B cell (primary cell): ENCODE results near the gene VANGL2. TPM values are rescaled to one million over a fixed set of nuclear protein-coding genes. Genes with fewer than 3 reads are reported as not detected.
A peak's percentile ranks its signal among the peaks of the same experiment; 100 is the strongest.

Experiments
- ATAC-seq: fragments of 200-7000 bp; cut with Tn5 transposase; one replicate; pipeline ENCODE4 v1.10.0; 2021; ENCODE audit warnings: low read depth, mild to moderate bottlenecking, moderate number of reproducible peaks, moderate library complexity
- CTCF ChIA-PET: fragments of 350-600 bp; sonication (Branson Sonifier 250); formaldehyde crosslinking; loops from one replicate; lab custom pipeline; 2021; ENCODE audit warnings: antibody characterized with exemption, inconsistent platforms; lab: Charles Lee
- POLR2A ChIA-PET: fragments of 350-600 bp; sonication (Branson Sonifier 250); formaldehyde crosslinking; loops from one replicate; lab custom pipeline; 2021; ENCODE audit warnings: antibody characterized with exemption; lab: Charles Lee
- DNase-seq: peaks from one replicate; pipeline ENCODE4 v3.0.0; 2013
- H2AFZ ChIP-seq: 2 replicates; pipeline ENCODE4 v1.6.1; 2012; ENCODE audit warnings: mild to moderate bottlenecking, low read depth, low read length; ENCODE audit not compliant: insufficient read depth, poor library complexity, severe bottlenecking
- H3K27ac ChIP-seq, 2 donors: 1 replicate in 1 of 2; 2 replicates in 1 of 2; pipeline ENCODE4 v1.5.1; 2012 to 2013; ENCODE audit warnings: low read length in 2 of 2, mild to moderate bottlenecking in 2 of 2, moderate library complexity in 1 of 2
- H3K27me3 ChIP-seq, 4 experiments: fragments of 200-600 bp in 1 of 4; sonication (generic) in 1 of 4; replicated peaks in 1 of 4; 1 replicate in 2 of 4; 2 replicates in 2 of 4; pipeline versions ENCODE4 v1.6.1 to v1.7.0; 2013 to 2016; ENCODE audit warnings: low read length in 3 of 4, mild to moderate bottlenecking in 2 of 4, mixed read lengths in 1 of 4, moderate library complexity in 1 of 4; ENCODE audit not compliant: insufficient read depth in 4 of 4, control insufficient read depth in 3 of 4; ENCODE audit errors: control extremely low read depth in 1 of 4
- H3K36me3 ChIP-seq, 2 experiments: replicated peaks in 1 of 2; 1 replicate in 1 of 2; 2 replicates in 1 of 2; pipeline versions ENCODE4 v1.6.1 to v1.7.1; 2013; ENCODE audit warnings: low read length in 1 of 2; ENCODE audit not compliant: insufficient read depth in 2 of 2, control insufficient read depth in 1 of 2; ENCODE audit errors: control extremely low read depth in 1 of 2, extremely low read depth in 1 of 2
- H3K4me1 ChIP-seq, 2 donors: fragments of 200-600 bp in 1 of 2; sonication (generic) in 1 of 2; 1 replicate in 1 of 2; 2 replicates in 1 of 2; pipeline versions ENCODE4 v1.5.1 to v1.6.1; 2013 to 2017; ENCODE audit warnings: low read length in 2 of 2; ENCODE audit not compliant: control insufficient read depth in 2 of 2, insufficient read depth in 2 of 2
- H3K4me2 ChIP-seq: replicated peaks from 2 replicates; pipeline ENCODE3; 2012; ENCODE audit warnings: mild to moderate bottlenecking, low read depth, low read length; ENCODE audit not compliant: poor library complexity, severe bottlenecking
- H3K4me3 ChIP-seq, 5 experiments: fragments of 200-600 bp in 1 of 5; sonication (generic) in 1 of 5; 1 replicate in 3 of 5; 2 replicates in 2 of 5; pipeline versions ENCODE4 v1.5.1 to v1.7.0; 2011 to 2016; ENCODE audit warnings: low read length in 4 of 5, mild to moderate bottlenecking in 4 of 5, low read depth in 2 of 5, control low read depth in 1 of 5, moderate library complexity in 1 of 5; ENCODE audit not compliant: insufficient read depth in 1 of 5; ENCODE audit errors: control extremely low read depth in 1 of 5, extremely low read depth in 1 of 5
- H3K79me2 ChIP-seq: fragments of 200-600 bp; sonication (generic); one replicate; pipeline ENCODE4 v1.6.0; 2016; ENCODE audit warnings: low read length; ENCODE audit not compliant: control insufficient read depth, insufficient read depth
- H3K9ac ChIP-seq: fragments of 200-600 bp; sonication (generic); 2 replicates; pipeline ENCODE4 v1.6.1; 2017; ENCODE audit warnings: mild to moderate bottlenecking, low read length, moderate library complexity
- H3K9me3 ChIP-seq, 3 donors: one replicate each; pipeline versions ENCODE4 v1.6.1 to v1.7.1; 2013; ENCODE audit warnings: low read length in 2 of 3; ENCODE audit not compliant: control insufficient read depth in 2 of 3, insufficient read depth in 1 of 3; ENCODE audit errors: control extremely low read depth in 1 of 3
- H4K20me1 ChIP-seq: 2 replicates; pipeline ENCODE4 v1.6.0; 2012; ENCODE audit warnings: mild to moderate bottlenecking, low read length; ENCODE audit not compliant: insufficient read depth, control insufficient read depth, poor library complexity, severe bottlenecking
- H3K27ac Mint-ChIP-seq: one replicate; pipeline ENCODE4 v1.8.0; 2021; ENCODE audit warnings: mixed read lengths
- H3K27me3 Mint-ChIP-seq: one replicate; pipeline ENCODE4 v1.8.0; 2021; ENCODE audit warnings: mixed read lengths
- H3K4me1 Mint-ChIP-seq: one replicate; pipeline ENCODE4 v1.8.0; 2021; ENCODE audit warnings: mixed read lengths
- H3K4me3 Mint-ChIP-seq: one replicate; pipeline ENCODE4 v1.8.0; 2021; ENCODE audit warnings: mixed read lengths
- H3K9me3 Mint-ChIP-seq: one replicate; pipeline ENCODE4 v1.8.0; 2022; ENCODE audit warnings: mixed read lengths; ENCODE audit not compliant: insufficient read depth
- CTCF ChIP-seq: fragments of 200-600 bp; IDR thresholded peaks from one replicate; pipeline ENCODE4 v1.8.0; 2022; ENCODE audit warnings: antibody characterized with exemption, mild to moderate bottlenecking
- EZH2 ChIP-seq: IDR thresholded peaks from 2 replicates; pipeline ENCODE4 v1.6.1; 2012; ENCODE audit warnings: borderline replicate concordance, low read depth, mild to moderate bottlenecking, moderate library complexity, low read length; ENCODE audit not compliant: insufficient read depth, poor library complexity, severe bottlenecking
- WGBS: methylation state at CpG from one replicate; pipeline ENCODE4 v1.1.5; 2013; ENCODE audit warnings: missing lambda C conversion rate; ENCODE audit not compliant: insufficient coverage; 5-methylcytosine and 5-hydroxymethylcytosine counted together
- intact Hi-C: fragments of 100-400 bp; cut with micrococcal nuclease; formaldehyde crosslinking; loops from one replicate; pipeline ENCODE4 v1.10.0; 2022
- polyA plus RNA-seq: library from polyadenylated mRNA; depleted of rRNA; stranded (reverse); fragments of >200 nt; gene quantifications from 2 replicates; pipeline ENCODE4 v1.2.3, GENCODE V29; 2012
- total RNA-seq, 2 donors: library from RNA; stranded (reverse); fragments of 120-200 nt in 1 of 2; gene quantifications; 1 replicate in 1 of 2; 2 replicates in 1 of 2; pipeline versions ENCODE4 v1.2.3 to v1.2.4, GENCODE V29; 2013 to 2022

VANGL2 gene
- total and polyA plus RNA-seq, 2 donors (not counting 1 experiment from before 2014, with no cell fraction given): 0.48 to 14.4 TPM

- Histone ChIP-seq H3K9me3 (peaks cover 0 to 2% (median 0%) of the 10 kb centered on the region in 3 donors), H3K27ac (peak overlapping the region; percentile 81), H3K27me3 (no peaks in the 10 kb centered on the region), H3K4me3 (peak overlapping the region in 1 of 5 experiments; percentile 58), H3K4me2 (peak overlapping the region; percentile 75), H3K79me2 (no peaks in the 10 kb centered on the region), H2AFZ (peak overlapping the region; percentile 89), H4K20me1 (no peaks in the 10 kb centered on the region), H3K36me3 (no peaks in the 10 kb centered on the region), H3K9ac (peak overlapping the region; percentile 59), H3K4me1 (peaks cover 42 to 45% of the 10 kb centered on the region in 2 donors)
- Mint-ChIP-seq H3K27ac (peak overlapping the region; percentile 92), H3K4me1 (peaks cover 59% of the 10 kb centered on the region), H3K9me3 (no peaks in the 10 kb centered on the region), H3K4me3 (peak overlapping the region; percentile 80), H3K27me3 (no peaks in the 10 kb centered on the region)
- POLR2A ChIA-PET: no interaction called here
- WGBS: no CpG with 5 or more reads among the region's 2 CpGs
- CTCF ChIA-PET: interaction anchor here (1.1 to 1.5 kb wide), 2 partner anchors 14 to 16 kb away, joined by 3 read pairs; no protein-coding TSS in a partner anchor
- DNase-seq: no peak
- intact Hi-C loops: loop anchor here (2.0 to 10.0 kb wide), 3 partner anchors 13 to 55 kb away; no protein-coding TSS in a partner anchor
- no peak for TF ChIP-seq CTCF
- TF ChIP-seq EZH2: no peak
- ATAC-seq: no peak
Observed at GRCh38 chr1:160459687-160460086, 59.3 kb downstream of the VANGL2 start.

- intact Hi-C loops: loop anchor here (2.0 to 10.0 kb wide), 3 partner anchors 13 to 55 kb away; no protein-coding TSS in a partner anchor
- H3K27ac ChIP-seq: peak overlapping the region; percentile 81
- Mint-ChIP-seq H3K9me3 (peaks cover 1% of the 10 kb centered on the region), H3K4me1 (peaks cover 59% of the 10 kb centered on the region), H3K4me3 (peak overlapping the region; percentile 80), H3K27me3 (no peaks in the 10 kb centered on the region), H3K27ac (peak overlapping the region; percentile 92)
- no peaks in the 10 kb centered on the region for H3K79me2 ChIP-seq
- H4K20me1 ChIP-seq: no peaks in the 10 kb centered on the region
- TF ChIP-seq EZH2 (no peak), CTCF (no peak)
- 17% methylated on average over 2 of the region's 5 CpGs for whole genome bisulfite sequencing
- POLR2A ChIA-PET: interaction anchor here (0.9 to 1.6 kb wide), 2 partner anchors 8 to 28 kb away, joined by 4 to 5 read pairs; no protein-coding TSS in a partner anchor
- peaks cover 0 to 2% (median 2%) of the 10 kb centered on the region in 3 donors for H3K9me3 ChIP-seq
- CTCF ChIA-PET: interaction anchor here (0.8 to 1.5 kb wide), 2 partner anchors 8 to 17 kb away, joined by 3 read pairs; no protein-coding TSS in a partner anchor
- H3K36me3 ChIP-seq: no peaks in the 10 kb centered on the region
- peak overlapping the region; percentile 75 for H3K4me2 ChIP-seq
- H2AFZ ChIP-seq: peak overlapping the region; percentile 89
- H3K27me3 ChIP-seq: no peaks in the 10 kb centered on the region
- H3K4me3 ChIP-seq: peak overlapping the region in 3 of 5 experiments; percentile 5 to 58 (median 24)
- peak; percentile 51 for DNase-seq
- peaks cover 42 to 45% of the 10 kb centered on the region in 2 donors for H3K4me1 ChIP-seq
- peak overlapping the region; percentile 59 for H3K9ac ChIP-seq
- peak; percentile 62 for ATAC-seq
Observed at GRCh38 chr1:160460214-160460642, 59.9 kb downstream of the VANGL2 start.
